IMR-90 (cell line): ENCODE results near the gene CEBPB. TPM values are rescaled to one million over a fixed set of nuclear protein-coding genes. Genes with fewer than 3 reads are reported as not detected.

ENCODE experiments used
- MXI1 ChIP-seq: IDR thresholded peaks from 2 replicates; pipeline ENCODE4 v1.6.1; 2012; ENCODE audit warnings: low read depth, mild to moderate bottlenecking, low read length, moderate library complexity, borderline replicate concordance
- polyA plus RNA-seq, 3 experiments: library from polyadenylated mRNA; depleted of rRNA; stranded (reverse); fragments of >200 nt; gene quantifications; 2 replicates each; pipeline ENCODE4 v1.2.3, GENCODE V29; 2012; ENCODE audit warnings: low replicate concordance in 1 of 3
- total RNA-seq: library from RNA; depleted of rRNA; stranded (reverse); fragments of >200 nt; gene quantifications from 2 replicates; pipeline ENCODE4 v1.2.3, GENCODE V29; 2012
- TF ChIP-seq, protein P1 (sequence below): fragments of 150-350 bp; IDR thresholded peaks from 2 replicates; pipeline ENCODE4 v1.6.1; 2017; ENCODE audit warnings: mild to moderate bottlenecking, antibody characterized with exemption, low read length, low read depth

CEBPB gene
- total and polyA plus RNA-seq, 2 of the 4 experiments (the other 2 are of a cell fraction) = 3.4 to 17.4 TPM

DNA sequence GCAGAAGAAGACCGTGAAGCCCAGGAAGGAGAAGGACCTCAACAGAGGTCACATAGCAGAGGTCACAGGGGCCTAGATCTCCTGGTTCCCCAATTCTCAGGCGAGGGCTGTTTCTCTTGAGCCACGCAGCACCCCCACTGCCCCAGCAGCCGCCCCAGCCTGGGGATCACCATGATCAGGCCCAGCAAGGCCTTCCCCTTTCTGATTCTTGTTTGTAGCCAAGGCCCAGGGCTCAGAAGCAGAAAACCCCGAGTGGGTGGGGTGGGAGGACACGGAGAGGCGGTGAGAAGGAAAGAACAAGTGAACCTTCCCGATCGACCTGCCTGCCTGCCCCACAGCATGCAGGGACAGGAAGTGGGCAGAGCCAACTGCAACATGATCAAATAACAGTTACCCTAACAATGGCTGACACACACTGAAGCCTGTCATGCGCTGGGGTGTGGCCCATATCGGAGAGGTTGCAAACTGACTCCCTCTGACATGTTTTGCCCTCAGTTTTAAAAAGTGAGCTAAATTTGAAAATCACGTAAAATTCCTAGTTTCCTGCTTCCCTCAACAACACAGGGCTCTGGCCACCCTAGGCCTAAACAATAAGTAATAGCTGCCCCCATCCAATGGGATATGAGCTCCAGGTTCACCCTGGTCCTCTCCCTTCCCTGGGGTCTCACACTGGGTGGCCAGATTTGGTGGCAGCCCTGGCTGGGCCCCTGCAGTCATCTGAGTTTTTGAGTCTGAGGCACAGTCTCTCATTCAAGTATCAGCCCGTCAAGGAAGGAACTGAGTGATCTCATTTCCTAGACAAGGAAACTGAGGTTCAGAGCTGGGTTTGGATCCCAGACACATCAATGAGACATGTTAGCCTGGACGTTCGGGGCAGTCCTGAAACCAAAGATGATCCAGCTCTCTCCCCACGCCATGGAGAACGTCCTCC lies 43.6 kb upstream of the CEBPB start (continued):
- TF ChIP-seq, protein P1, sequence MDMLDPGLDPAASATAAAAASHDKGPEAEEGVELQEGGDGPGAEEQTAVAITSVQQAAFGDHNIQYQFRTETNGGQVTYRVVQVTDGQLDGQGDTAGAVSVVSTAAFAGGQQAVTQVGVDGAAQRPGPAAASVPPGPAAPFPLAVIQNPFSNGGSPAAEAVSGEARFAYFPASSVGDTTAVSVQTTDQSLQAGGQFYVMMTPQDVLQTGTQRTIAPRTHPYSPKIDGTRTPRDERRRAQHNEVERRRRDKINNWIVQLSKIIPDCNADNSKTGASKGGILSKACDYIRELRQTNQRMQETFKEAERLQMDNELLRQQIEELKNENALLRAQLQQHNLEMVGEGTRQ = no peak
- no peak for TF ChIP-seq MXI1
